Ecto neural progenitor cell (in vitro differentiated cells): ENCODE measurements around the gene PAAF1.
"Not testable (repeated sequence)": the region's sequence is repeated elsewhere in the genome, so short reads cannot be mapped to it uniquely, and the experiment has no call there.

Experiments used
- DNase-seq: peaks from one replicate; pipeline ENCODE4 v3.0.0-alpha.2; 2018; ENCODE audit warnings: low spot score

Gene PAAF1

DNA sequence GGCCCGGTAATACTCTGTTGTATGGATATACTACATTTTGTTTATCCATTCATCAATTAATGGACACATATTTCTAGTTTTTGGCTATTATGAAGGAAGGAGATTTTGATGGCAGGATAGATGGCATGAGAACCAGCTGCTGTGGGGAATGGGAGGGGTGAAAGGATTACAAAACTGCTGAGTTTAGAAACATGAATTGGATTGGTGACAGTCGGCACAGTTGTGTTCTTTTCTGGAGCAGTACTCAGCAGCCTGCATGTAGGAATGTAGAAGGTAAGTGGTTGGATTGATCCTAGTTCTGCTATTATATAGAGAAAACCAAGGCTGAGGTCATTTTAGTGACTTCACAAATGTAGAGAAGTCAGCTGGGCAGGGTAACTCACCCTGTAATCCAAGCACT is 7.1 kb downstream of the PAAF1 start:
- DNase-seq: no peak

DNA sequence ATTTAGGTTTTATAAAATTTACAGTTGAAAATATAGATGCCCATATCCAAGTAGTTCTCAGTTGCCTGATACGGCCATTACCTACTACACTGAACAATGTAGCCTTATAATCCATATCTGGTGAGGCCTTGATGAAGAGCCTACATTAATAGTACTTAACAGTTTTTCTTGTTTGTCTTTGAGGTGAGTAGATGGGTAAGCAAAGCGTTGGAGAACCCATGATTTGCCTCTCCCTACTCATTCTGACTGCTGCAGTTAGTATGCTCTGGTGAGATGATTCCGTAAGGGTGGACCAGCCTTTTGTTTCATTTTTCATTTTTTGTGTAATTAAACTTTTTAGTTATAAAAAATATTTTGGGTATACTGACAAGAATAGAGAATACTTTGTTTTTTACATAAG is 11.4 kb downstream of the PAAF1 start:
- no peak for DNase-seq

- no peak for DNase-seq
Measured at GRCh38 chr11:73889019-73889418, 12.2 kb downstream of the PAAF1 start.

- DNase-seq: no peak
Measured at GRCh38 chr11:73889536-73889935, 12.7 kb downstream of the PAAF1 start.

DNA sequence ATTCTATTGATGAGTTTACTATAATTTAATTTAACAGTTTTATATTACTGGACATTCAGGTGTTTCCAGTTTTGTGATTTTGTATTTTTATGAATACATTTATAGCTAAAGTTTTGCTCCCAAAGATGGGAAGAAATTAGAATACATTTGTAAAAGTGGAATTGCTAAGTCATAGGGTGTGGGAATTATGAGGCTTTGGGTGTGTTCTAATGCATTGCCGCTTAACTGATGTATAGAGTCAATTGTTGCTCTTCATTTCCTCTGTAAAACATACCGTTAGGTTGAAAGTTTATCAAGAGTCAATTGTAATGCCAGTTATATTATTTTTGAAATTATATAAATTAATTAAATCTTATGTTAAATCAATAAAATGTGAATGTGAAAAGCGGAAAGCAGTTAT is 16.2 kb downstream of the PAAF1 start:
- DNase-seq: no peak

- DNase-seq: no peak
Measured at GRCh38 chr11:73894725-73895335, 18.0 kb downstream of the PAAF1 start.

DNA sequence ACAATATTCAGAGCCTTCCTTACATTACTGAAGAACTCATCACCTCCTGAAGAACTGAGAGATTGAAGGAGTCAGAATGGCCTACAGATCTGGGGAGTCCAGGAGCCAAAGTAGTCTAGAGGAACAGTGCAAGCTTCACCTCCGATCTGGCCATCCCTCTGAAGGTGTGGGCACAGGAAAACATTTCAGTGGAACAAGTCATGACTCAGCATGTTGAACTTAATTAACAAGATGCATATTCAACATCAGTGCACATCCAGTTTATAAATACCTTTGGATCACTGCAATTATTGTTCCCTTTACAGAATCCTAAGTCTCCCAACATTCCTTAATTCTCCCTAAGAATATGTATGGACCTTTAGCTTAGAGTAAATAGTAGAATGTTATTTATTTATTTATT is 25.5 kb downstream of the PAAF1 start:
- no peak for DNase-seq

DNA sequence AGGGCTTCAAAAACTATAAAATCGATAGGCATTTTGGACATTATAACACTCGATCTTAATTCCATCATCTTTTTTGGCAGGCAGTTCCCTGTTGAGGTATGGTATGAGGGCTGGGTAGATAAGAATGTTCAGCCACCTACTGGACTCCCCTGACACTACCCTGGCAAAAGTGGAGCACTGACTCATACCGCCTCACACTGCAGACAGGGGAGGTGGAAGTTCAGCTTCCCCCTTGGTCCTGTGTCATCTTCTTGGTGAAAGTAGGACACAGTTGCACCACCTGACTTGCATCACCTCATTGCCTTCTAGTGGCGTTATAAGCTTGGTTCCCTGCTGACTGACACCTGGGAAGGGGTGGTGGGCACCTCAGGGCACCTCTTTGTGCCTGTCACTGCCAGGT is 30.4 kb downstream of the PAAF1 start:
- no peak for DNase-seq

- no peak for DNase-seq
Measured at GRCh38 chr11:73912026-73912425, 35.2 kb downstream of the PAAF1 start.

- no peak for DNase-seq
Measured at GRCh38 chr11:73913472-73913871, 36.7 kb downstream of the PAAF1 start.

GRCh38 chr11:73914284-73914683 is 37.5 kb downstream of the PAAF1 start:
- DNase-seq: no peak

- no peak for DNase-seq
Measured at GRCh38 chr11:73916435-73916834, 39.6 kb downstream of the PAAF1 start.

DNA sequence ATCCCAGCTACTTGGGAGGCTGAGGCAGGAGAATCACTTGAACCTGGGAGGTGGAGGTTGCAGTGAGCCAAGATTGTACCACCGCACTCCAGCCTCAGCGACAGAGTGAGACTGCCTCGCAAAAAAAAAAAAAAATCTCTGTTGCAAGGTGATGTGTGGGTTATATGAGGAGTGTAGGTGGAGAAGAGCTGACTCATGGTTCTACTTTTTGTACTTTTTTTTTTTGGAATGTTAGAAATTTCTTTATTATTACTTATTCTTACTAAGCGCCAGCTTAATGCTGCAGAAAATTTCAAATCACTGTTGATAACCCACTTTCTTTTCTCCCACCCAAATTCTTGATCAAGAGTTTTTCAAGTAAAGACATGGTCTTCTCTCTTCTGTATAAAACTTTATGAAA is 44.4 kb downstream of the PAAF1 start:
- DNase-seq: no peak

DNA sequence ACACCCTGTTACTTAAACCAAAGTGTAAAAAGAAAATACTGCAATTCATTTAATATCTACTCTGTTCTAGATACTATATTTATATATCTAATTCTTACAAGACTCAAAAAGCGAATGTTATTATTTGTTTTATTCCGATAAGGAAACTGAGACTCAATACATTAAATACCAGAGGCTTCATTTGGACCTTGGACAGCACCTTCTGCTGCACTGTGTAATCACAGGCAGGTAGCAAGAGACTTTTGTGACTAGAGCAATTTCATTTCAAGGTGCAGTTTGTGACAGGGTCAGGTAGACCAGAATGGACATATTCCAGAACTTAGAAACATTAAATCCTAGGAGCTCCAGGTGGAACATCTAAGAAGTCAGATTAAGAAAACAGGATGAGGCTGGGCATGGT is 52.6 kb downstream of the PAAF1 start:
- no peak for DNase-seq

- peak; percentile 57 for DNase-seq
Measured at GRCh38 chr11:73931039-73931645, 54.3 kb downstream of the PAAF1 start.

DNA sequence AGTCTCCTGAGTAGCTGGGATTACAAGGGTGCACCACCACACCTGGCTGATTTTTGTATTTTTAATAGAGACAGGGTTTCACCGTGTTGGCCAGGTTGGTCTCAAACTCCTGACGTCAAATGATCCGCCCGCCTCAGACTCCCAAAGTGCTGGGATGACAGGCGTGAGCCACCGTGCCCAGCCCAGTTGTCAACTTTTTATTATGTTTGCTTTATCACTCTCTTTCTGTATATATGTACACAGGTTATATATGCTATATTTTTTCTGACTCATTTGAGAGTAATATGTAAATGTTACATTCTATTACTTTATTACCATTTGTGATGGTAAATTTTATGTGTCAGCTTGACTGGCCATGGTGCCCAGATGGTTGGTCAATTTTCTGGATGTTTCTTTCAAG is 55.2 kb downstream of the PAAF1 start:
- DNase-seq: no peak

DNA sequence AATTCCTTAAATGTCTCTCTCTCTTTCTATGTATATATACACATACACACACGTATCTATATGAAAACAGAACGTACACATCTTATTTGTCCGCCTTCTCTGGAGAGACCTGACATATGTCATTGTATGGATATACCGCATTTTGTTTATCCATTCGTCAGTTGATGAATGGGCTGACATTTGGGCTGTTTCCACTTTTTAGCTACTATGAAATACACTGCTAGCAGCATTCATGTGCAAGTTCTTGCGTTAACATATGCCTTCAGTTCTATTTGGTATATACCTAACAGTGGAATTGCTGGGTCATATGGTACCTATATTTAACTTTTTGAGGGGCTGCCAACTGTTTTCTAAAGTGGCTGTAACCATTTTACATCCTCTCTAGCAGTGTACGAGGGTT is 56.0 kb downstream of the PAAF1 start:
- DNase-seq: no peak

DNA sequence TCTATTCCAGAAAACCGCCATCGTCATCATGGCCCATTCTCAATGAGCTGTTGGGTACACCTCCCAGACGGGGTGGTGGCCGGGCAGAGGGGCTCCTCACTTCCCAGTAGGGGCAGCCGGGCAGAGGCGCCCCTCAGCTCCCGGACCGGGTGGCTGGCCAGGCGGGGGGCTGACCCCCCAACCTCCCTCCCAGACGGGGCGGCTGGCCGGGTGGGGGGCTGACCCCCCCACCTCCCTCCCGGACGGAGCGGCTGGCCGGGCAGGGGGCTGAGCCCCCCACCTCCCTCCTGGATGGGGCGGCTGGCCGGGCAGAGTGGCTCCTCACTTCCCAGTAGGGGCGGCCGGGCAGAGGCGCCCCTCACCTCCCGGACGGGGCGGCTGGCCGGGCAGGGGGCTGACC is 59.2 kb downstream of the PAAF1 start:
- DNase-seq: not testable (repeated sequence)

DNA sequence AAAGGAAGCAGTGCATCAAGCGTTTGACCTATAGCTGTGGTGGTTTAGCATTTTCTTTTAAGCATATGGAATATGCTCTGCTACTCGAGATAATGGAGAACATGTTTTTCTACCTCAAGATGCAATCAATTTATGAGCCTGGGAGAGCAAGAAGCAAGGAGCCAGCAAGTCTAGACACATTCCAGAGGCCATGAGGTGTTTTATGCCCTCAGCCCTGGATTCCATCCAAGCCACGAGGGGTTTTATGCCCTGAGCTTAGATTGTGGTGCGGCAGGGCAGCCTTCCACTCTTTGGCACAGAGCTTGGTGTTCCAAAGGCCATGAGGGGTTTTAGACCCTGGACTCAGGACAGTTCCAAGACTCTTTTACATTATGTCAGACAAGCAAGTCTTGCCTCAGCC is 62.3 kb downstream of the PAAF1 start:
- no peak for DNase-seq

GRCh38 chr11:73940801-73941570 is 64.2 kb downstream of the PAAF1 start:
- DNase-seq: no peak

GRCh38 chr11:73942010-73942409 is 65.2 kb downstream of the PAAF1 start:
- DNase-seq: no peak

GRCh38 chr11:73944085-73944484 is 67.3 kb downstream of the PAAF1 start:
- DNase-seq: no peak

GRCh38 chr11:73944901-73945300 is 68.1 kb downstream of the PAAF1 start:
- no peak for DNase-seq

- DNase-seq: no peak
Measured at GRCh38 chr11:73945396-73945795, 68.6 kb downstream of the PAAF1 start.
